AG09319 (cell line): ENCODE results near the gene PNPT1.
"Not testable (repeated sequence)": the region's sequence is repeated elsewhere in the genome, so short reads cannot be mapped to it uniquely, and the experiment has no call there.

Experiments
- DNase-seq: peaks from one replicate; pipeline ENCODE4 v3.0.0-alpha.2; 2010; ENCODE audit warnings: low read depth; ENCODE audit errors: extremely low read depth
- TF ChIP-seq, protein P1 (sequence below): IDR thresholded peaks from 2 replicates; pipeline ENCODE4 v1.5.1; 2011; ENCODE audit warnings: low read depth, mild to moderate bottlenecking, inconsistent platforms, low read length, moderate library complexity

PNPT1 gene

DNA sequence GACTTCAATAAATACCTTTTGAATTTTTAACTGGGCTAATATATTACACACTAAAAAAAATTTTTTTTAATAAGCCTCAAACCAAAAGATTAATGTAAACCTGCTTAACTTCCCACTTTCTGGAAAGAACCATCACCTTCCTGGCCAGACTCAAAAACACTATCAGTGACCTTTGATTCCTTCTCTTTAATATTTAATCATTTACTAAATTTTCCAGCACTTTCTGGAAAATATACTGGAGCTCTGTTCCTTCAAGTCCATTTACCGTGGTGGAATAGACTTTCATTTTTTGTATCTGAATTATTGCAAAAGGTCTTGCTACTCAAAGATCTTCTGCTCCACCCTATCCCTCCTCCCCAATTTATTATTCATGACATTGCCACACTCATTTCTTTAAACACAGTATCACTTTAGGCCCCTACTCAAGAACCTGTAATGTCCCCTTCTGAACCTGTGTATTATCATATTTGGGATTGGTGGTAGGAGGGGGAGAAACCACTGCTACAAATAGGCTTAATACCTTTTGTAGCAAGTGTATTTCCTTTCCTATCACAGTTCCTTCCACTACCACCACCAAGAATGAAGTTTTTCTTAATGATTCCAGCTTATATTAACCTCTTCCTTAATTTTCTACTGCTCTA is 83.6 kb downstream of the PNPT1 start:
- DNase-seq: no peak
- TF ChIP-seq, protein P1, sequence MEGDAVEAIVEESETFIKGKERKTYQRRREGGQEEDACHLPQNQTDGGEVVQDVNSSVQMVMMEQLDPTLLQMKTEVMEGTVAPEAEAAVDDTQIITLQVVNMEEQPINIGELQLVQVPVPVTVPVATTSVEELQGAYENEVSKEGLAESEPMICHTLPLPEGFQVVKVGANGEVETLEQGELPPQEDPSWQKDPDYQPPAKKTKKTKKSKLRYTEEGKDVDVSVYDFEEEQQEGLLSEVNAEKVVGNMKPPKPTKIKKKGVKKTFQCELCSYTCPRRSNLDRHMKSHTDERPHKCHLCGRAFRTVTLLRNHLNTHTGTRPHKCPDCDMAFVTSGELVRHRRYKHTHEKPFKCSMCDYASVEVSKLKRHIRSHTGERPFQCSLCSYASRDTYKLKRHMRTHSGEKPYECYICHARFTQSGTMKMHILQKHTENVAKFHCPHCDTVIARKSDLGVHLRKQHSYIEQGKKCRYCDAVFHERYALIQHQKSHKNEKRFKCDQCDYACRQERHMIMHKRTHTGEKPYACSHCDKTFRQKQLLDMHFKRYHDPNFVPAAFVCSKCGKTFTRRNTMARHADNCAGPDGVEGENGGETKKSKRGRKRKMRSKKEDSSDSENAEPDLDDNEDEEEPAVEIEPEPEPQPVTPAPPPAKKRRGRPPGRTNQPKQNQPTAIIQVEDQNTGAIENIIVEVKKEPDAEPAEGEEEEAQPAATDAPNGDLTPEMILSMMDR: no peak

DNA sequence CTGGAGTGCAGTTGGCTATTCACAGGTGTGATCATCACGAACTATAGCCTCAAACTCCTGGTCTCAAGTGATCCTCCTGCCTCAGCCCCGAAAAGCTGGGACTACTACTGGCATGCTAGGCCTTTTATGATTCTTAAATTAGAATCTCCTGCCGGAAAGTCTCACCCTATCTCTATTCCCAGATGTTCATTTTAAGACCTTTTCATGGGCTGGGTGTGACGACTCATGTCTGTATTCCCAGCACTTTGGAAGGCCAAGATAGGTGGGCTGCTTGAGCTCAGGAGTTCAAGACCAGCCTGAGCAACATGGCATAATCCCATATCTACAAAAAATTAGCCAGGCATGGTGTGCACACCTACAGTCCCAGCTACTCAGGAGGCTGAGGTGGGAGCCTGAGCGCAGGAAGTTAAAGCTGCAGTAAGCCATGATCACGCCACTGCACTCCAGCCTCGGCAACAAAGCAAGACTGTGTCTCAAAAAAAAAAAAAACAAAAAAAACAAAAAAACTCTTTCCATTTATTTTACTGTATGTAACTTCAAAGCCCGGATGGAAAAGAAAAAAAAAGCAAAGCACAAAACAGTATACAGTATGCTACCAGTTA is 84.3 kb downstream of the PNPT1 start:
- DNase-seq: no peak
- TF ChIP-seq, protein P1: no peak

DNA sequence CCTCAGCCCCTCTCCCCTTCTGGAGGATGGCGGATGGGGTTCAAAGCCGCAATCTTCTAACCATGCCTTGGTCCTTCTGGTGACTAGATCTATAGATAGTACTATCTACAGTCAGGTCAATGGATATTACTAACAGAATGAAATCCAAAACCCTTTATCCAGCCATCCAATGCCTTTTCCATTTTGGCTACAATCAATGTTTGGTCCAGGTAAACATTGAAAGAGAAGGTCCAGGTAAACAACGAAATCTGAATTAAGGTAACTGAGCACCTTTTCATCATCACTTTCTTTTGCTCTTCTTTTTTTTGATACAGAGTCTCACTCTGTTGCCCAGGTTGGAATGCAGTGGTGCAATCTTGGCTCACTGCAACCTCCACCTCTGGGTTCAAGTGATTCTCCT is 85.9 kb downstream of the PNPT1 start:
- no peak for DNase-seq
- TF ChIP-seq, protein P1: no peak

DNA sequence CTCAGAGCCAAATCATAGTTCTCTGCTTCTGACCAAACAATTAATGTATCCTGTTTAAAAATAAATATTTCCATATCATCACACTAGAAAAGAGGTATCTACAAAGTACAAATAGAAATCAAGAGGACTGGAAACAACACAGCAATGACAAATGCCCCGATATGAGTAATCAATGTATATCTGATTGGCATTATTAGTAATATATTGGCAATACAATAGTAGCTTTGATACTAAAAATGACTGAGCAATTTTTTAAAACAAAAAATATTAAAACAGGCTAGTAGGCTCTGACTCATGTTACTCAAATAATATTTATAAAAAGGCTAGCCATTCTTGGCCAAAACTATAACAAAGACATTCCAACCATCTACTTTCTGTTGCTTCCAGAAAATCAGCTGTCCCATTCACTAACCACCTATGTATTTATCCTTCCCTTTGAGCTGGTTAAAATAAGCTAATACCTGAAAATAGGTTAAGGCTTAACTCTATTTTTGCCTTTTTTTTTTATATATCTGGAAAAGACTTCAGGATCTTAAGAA is 89.5 kb downstream of the PNPT1 start:
- TF ChIP-seq, protein P1: no peak
- no peak for DNase-seq

DNA sequence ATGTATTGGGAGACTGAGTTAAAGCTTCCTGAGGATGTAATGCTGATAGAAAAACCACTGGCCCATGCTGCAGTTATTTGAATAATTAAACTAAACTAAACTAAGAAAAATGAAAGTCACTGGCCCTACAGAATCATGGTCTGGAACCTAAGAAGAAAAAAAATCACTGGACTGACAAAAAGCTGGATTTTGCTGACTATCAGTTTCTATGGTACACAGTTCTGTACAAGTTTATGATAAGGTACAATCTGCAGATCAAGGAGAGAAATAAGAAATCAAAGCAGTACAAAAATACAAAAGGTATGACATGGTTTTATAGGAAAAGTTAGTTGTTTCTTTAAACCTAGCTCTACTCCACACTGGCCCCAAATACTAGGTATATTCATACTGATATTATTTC is 91.8 kb downstream of the PNPT1 start:
- TF ChIP-seq, protein P1: no peak
- DNase-seq: no peak

DNA sequence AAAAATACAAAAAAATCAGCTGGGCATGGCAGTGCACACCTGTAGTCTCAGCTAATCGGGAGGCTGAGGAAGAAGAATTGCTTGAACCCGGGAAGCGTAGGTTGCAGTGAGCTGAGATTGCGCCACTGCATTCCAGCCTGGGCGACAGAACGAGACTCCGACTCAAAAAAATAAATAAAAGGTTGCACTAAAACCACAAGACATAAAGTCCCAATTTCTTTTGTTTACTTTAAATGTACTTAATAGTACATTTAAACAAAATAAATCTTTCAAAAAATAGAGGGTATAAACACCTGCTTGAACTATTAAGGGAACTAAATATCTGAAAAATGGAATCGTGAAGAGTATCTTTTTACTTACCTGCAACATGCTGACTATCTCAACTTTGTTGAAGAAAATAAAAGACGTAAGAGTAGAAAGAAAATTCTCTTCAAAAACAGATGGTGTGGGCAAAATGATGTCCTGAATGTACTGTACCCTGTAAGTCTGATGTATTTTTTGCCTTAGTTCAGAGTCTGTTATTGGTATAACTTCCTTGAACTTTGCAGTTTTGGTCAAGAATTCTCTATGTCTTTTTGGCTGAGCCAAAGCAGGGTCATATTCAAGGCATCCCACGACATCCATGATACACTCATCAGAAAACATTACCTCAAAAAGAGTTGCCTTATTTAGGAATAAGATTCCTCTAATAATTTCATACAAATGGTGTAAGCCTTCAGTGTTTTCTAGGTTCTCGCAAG is 95.4 kb downstream of the PNPT1 start:
- TF ChIP-seq, protein P1: no peak
- DNase-seq: no peak

DNA sequence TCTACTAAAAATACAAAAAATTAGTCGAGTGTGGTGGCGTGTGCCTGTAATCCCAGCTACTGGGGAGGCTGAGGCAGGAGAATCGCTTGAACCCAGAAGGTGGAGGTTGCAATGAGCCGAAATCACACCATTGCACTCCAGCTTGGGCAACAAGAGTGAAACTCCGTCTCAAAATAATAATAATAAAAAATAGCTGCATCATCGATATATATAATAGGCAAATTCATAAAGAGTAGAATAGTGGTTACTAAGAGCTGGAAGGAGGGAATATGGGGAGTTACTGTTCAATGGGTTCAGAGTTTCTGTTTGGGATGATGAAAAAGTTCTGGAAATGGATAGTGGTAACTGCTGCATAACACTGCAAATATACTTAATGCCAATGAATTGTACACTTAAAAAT is 96.8 kb downstream of the PNPT1 start:
- not testable (repeated sequence) for DNase-seq
